ENCODE measurements around the gene VEPH1.

DNA sequence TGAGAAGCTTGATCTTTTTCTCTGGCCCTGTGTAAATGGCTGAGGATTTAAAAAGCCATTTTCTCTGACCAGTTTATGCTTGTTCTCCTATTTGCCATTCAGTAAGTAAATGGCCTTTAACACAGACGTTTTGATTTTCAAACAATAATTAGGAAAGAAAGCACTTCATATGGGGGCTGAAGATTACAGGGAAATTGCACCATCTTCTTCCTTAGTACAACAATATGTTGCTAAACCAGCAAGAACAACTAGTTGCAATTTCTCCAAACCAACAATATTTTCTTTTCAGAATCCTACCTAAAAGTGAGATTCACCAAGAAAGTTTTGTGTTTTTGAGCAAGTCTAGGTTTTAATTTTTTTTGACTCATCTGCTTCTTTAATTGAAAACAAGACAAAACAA, 262.8 kb downstream of the VEPH1 start:
- TF ChIP-seq, protein P1, sequence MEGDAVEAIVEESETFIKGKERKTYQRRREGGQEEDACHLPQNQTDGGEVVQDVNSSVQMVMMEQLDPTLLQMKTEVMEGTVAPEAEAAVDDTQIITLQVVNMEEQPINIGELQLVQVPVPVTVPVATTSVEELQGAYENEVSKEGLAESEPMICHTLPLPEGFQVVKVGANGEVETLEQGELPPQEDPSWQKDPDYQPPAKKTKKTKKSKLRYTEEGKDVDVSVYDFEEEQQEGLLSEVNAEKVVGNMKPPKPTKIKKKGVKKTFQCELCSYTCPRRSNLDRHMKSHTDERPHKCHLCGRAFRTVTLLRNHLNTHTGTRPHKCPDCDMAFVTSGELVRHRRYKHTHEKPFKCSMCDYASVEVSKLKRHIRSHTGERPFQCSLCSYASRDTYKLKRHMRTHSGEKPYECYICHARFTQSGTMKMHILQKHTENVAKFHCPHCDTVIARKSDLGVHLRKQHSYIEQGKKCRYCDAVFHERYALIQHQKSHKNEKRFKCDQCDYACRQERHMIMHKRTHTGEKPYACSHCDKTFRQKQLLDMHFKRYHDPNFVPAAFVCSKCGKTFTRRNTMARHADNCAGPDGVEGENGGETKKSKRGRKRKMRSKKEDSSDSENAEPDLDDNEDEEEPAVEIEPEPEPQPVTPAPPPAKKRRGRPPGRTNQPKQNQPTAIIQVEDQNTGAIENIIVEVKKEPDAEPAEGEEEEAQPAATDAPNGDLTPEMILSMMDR (IDR thresholded peaks at IDR 0.05), result no peak
- TF ChIP-seq EZH2 (IDR thresholded peaks at IDR 0.05; ENCODE audit: borderline replicate concordance, insufficient read depth, low read depth, low read length, poor library complexity, severe bottlenecking), result no peak

Data from B cell (primary cell).